ENCODE measurements around the gene MAVS. TPM values are rescaled to one million over a fixed set of nuclear protein-coding genes. Genes with fewer than 3 reads are reported as not detected.

Gene MAVS
- total and polyA plus RNA-seq, 9 of the 15 experiments (the other 6 are each of a cell fraction or from before 2014, with no cell fraction given): 1.6 to 22.0 (median 11.3) TPM

GRCh38 chr20:3797592-3798372 is 48.9 kb upstream of the MAVS start:
- Histone ChIP-seq H3K4me1 (replicated peaks in 1 of 2; ENCODE audit: control insufficient read depth in 2 of 2, insufficient read depth in 2 of 2, low read length in 2 of 2) (peaks cover 14 to 44% of the 10 kb centered on the region in 2 experiments; a peak in 4 of 5 replicates), H3K9ac (ENCODE audit: insufficient read depth in 1 of 2, low read depth in 2 of 2, low read length in 2 of 2) (peak overlapping the region; percentile 61 to 93), H4K20me1 (replicated peaks; ENCODE audit: control insufficient read depth, insufficient read depth, low read length) (no peaks in the 10 kb centered on the region), H3K27ac (ENCODE audit: extremely low read depth, low read depth, low read length) (no peak overlapping the region), H3K36me3 (ENCODE audit: control insufficient read depth, insufficient read depth, low read length) (peaks cover 38% of the 10 kb centered on the region; the same call in 2 of the 3 replicates), H3K27me3 (ENCODE audit: control insufficient read depth in 2 of 2, insufficient read depth in 2 of 2, low read length in 2 of 2) (no peaks in the 10 kb centered on the region), H3K9me1 (ENCODE audit: control insufficient read depth, insufficient read depth, low read length) (no peaks in the 10 kb centered on the region), H2AFZ (ENCODE audit: low read depth, low read length) (no peak overlapping the region), H3K79me2 (ENCODE audit: control insufficient read depth, insufficient read depth, low read length) (peaks cover 12% of the 10 kb centered on the region; the same call in 2 of the 3 replicates), H3K9me3 (replicated peaks; ENCODE audit: control insufficient read depth, insufficient read depth, low read depth, low read length) (no peaks in the 10 kb centered on the region), H3K4me3 (peak overlapping the region; percentile 55; the same call in 1 of the 2 replicates), H3K4me2 (ENCODE audit: insufficient read depth, low read length) (peak overlapping the region; percentile 80)
- WGBS (ENCODE audit: insufficient coverage, low coverage, missing lambda C conversion rate): 34% methylated on average over 8 of the region's 19 CpGs
- ATAC-seq: peak; percentile 70
- peak; percentile 58 for FAIRE-seq
- DNase-seq (ENCODE audit: extremely low read depth in 1 of 4, low spot score in 3 of 4): peak; percentile 57 to 59 (median 57)
- intact Hi-C loops (cut with micrococcal nuclease): no loop called here
- in situ Hi-C loops (cut with MboI): no loop called here
- BruUV-seq (replicated peaks): no TSS peak
- POLR2A ChIA-PET: interaction anchor here (0.6 kb wide), 1 partner anchor 12 kb away, joined by 3 read pairs; no protein-coding TSS in a partner anchor
- TF ChIP-seq ZSCAN29 (IDR thresholded peaks at IDR 0.05): peak; percentile 51
- peak; percentile 18; the same call in 1 of the 2 replicates for TF ChIP-seq C11orf30 (IDR thresholded peaks at IDR 0.05; ENCODE audit: low read depth)
- no peak for TF ChIP-seq ZNF146 (CRISPR knock-in tag; IDR thresholded peaks at IDR 0.05; ENCODE audit: unreplicated experiment)
- no peak for TF ChIP-seq BCOR (IDR thresholded peaks at IDR 0.05)
- TF ChIP-seq, protein P1, sequence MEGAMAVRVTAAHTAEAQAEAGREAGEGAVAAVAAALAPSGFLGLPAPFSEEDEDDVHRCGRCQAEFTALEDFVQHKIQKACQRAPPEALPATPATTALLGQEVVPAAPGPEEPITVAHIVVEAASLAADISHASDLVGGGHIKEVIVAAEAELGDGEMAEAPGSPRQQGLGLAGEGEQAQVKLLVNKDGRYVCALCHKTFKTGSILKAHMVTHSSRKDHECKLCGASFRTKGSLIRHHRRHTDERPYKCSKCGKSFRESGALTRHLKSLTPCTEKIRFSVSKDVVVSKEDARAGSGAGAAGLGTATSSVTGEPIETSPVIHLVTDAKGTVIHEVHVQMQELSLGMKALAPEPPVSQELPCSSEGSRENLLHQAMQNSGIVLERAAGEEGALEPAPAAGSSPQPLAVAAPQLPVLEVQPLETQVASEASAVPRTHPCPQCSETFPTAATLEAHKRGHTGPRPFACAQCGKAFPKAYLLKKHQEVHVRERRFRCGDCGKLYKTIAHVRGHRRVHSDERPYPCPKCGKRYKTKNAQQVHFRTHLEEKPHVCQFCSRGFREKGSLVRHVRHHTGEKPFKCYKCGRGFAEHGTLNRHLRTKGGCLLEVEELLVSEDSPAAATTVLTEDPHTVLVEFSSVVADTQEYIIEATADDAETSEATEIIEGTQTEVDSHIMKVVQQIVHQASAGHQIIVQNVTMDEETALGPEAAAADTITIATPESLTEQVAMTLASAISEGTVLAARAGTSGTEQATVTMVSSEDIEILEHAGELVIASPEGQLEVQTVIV (CRISPR knock-in tag; IDR thresholded peaks at IDR 0.05; ENCODE audit: borderline replicate concordance): no peak
- TF ChIP-seq MAFG (tag; conservative IDR thresholded peaks at IDR 0.05): 0 out of 2 replicates have a peak, but pooled peaks have one; percentile 5
- peak; percentile 71 for TF ChIP-seq ZNF316 (IDR thresholded peaks at IDR 0.05)
- CTCF ChIA-PET (ENCODE audit: low intra/inter-chr PET ratio): interaction anchor here (0.7 kb wide), 1 partner anchor 300 kb away, joined by 4 read pairs; no protein-coding TSS in a partner anchor
